Measurements from ENCODE around the gene GPC4. TPM values are rescaled to one million over a fixed set of nuclear protein-coding genes. Genes with fewer than 3 reads are reported as not detected.

Gene GPC4
- total and polyA plus RNA-seq, 2 donors (not counting 3 experiments of a cell fraction or from before 2014, with no cell fraction given): 0.20 TPM; not detected in 1

- intact Hi-C loops (cut with micrococcal nuclease): loop anchor here (10.0 kb wide), 1 partner anchor 435 kb away; no protein-coding TSS in a partner anchor
- no peaks in the 10 kb centered on the region for H3K36me3 ChIP-seq (ENCODE audit: control insufficient read depth in 2 of 2, extremely low read depth in 1 of 2, insufficient read depth in 2 of 2, low read length in 2 of 2)
- ChIA-PET POLR2A (no interaction called here), CTCF (no interaction called here)
- no peak overlapping the region for H3K4me3 ChIP-seq (replicated peaks in 1 of 3; ENCODE audit: insufficient read depth in 1 of 3, low read depth in 1 of 3, low read length in 3 of 3)
- DNase-seq (ENCODE audit: low read depth, low spot score) (no peak), FAIRE-seq (no peak)
- dilution Hi-C loops (cut with MboI; ENCODE audit: extremely low pct_ligation_motif_present, low sequenced_read_pairs): no loop called here
- H3K9me1 ChIP-seq (replicated peaks; ENCODE audit: control insufficient read depth, extremely low read depth, insufficient read depth, low read length): no peaks in the 10 kb centered on the region
- no peaks in the 10 kb centered on the region for H3K9me3 ChIP-seq (replicated peaks; ENCODE audit: control insufficient read depth, insufficient read depth, low read length)
- no peaks in the 10 kb centered on the region for H3K27me3 ChIP-seq (ENCODE audit: control insufficient read depth in 2 of 2, insufficient read depth in 2 of 2, low read length in 2 of 2)
- no peaks in the 10 kb centered on the region for H4K20me1 ChIP-seq (replicated peaks; ENCODE audit: control insufficient read depth, extremely low read depth, insufficient read depth, low read length)
- H3K9ac ChIP-seq (replicated peaks; ENCODE audit: extremely low read depth, insufficient read depth, low read length): no peak overlapping the region
- H3K4me2 ChIP-seq (ENCODE audit: insufficient read depth, low read length): no peak overlapping the region
- no peaks in the 10 kb centered on the region for H3K4me1 ChIP-seq (ENCODE audit: control insufficient read depth, extremely low read depth, insufficient read depth, low read length)
- no peak overlapping the region for H3K27ac ChIP-seq (ENCODE audit: insufficient read depth, low read depth, low read length)
- BruUV-seq (replicated peaks): no TSS peak
- H3K79me2 ChIP-seq (ENCODE audit: control insufficient read depth, insufficient read depth, low read length): no peaks in the 10 kb centered on the region
- no peak for TF ChIP-seq POLR2AphosphoS5 (IDR thresholded peaks at IDR 0.05; ENCODE audit: insufficient read depth, low read depth, low read length)
- TF ChIP-seq EZH2 (IDR thresholded peaks at IDR 0.05; ENCODE audit: borderline replicate concordance, low read depth, low read length, severe bottlenecking): no peak
- no peak for TF ChIP-seq CTCF (IDR thresholded peaks at IDR 0.05; ENCODE audit: extremely low read depth in 1 of 2, insufficient read depth in 1 of 2, low read depth in 1 of 2, low read length in 2 of 2)
- no peak for TF ChIP-seq GATA2 (IDR thresholded peaks at IDR 0.05; ENCODE audit: insufficient read depth, insufficient read length, low read depth, low read length)
- TF ChIP-seq MAX (IDR thresholded peaks at IDR 0.05; ENCODE audit: insufficient read depth, insufficient read length): no peak
- no peak for TF ChIP-seq JUN (IDR thresholded peaks at IDR 0.05; ENCODE audit: borderline replicate concordance, insufficient read depth, insufficient read length, low read depth)
- no peak for TF ChIP-seq FOS (IDR thresholded peaks at IDR 0.05; ENCODE audit: borderline replicate concordance, insufficient read depth, low read length)
- TF ChIP-seq POLR2A (IDR thresholded peaks at IDR 0.05; ENCODE audit: low read depth, low read length): no peak
- TF ChIP-seq MYC (IDR thresholded peaks at IDR 0.05; ENCODE audit: low read depth, low read length): no peak
- no peak overlapping the region for H2AFZ ChIP-seq (ENCODE audit: low read depth, low read length)
Measured at GRCh38 chrX:133339566-133339965, 75.7 kb downstream of the GPC4 start.

Measured in endothelial cell of umbilical vein (primary cell).